ENCODE results near the gene POLR3GL.

DNA sequence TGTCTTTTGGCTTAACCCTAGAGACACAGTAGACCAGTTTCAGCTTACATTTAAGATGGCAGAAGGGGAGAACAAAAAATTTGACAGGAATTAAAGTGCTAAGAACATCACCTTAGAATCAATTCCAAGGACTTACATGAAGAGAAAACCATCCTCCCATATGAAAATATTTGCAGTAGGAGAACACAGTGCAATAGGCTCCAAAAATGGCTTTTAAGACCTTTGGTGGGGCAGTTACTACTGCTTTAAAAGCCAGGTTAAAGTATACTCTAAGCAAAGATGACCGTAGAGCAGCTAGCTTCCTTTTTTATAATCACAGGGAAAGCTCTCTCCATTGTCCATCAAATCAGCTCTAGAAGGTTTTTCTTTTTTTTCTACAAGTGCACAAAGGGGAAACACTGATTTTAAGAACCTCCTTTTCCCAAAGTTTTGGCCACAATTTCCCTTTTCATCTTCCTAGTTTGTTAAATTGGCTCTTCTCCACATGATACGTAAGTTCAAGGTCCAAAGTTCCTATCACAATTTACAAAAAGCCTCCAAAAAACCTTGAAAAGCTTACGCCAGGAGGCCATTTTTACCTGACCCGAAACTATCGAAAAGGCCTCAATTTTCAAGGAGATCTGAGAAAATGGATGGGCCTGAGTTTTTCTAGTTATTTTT is 28.6 kb downstream of the POLR3GL start:
- no peak for TF ChIP-seq ISL1 (CRISPR knock-in tag; IDR thresholded peaks at IDR 0.05)
- TF ChIP-seq OSR1 (CRISPR knock-in tag; IDR thresholded peaks at IDR 0.05), result no peak
- no peak for TF ChIP-seq ZNF70 (CRISPR knock-in tag; IDR thresholded peaks at IDR 0.05)
- no peak for TF ChIP-seq PATZ1 (CRISPR knock-in tag; IDR thresholded peaks at IDR 0.05; ENCODE audit: borderline replicate concordance)
- no peak for TF ChIP-seq GLIS3 (CRISPR knock-in tag; IDR thresholded peaks at IDR 0.05)
- no peak for TF ChIP-seq ARNTL (CRISPR knock-in tag; IDR thresholded peaks at IDR 0.05; ENCODE audit: borderline replicate concordance, low read depth)
- no peak for TF ChIP-seq ZFP30 (CRISPR knock-in tag; IDR thresholded peaks at IDR 0.05)
- no peak for TF ChIP-seq SNAI2 (CRISPR knock-in tag; IDR thresholded peaks at IDR 0.05)
- TF ChIP-seq RARB (CRISPR knock-in tag; IDR thresholded peaks at IDR 0.05), result no peak
- TF ChIP-seq ZNF8 (CRISPR knock-in tag; IDR thresholded peaks at IDR 0.05), result no peak
- TF ChIP-seq, protein P1, sequence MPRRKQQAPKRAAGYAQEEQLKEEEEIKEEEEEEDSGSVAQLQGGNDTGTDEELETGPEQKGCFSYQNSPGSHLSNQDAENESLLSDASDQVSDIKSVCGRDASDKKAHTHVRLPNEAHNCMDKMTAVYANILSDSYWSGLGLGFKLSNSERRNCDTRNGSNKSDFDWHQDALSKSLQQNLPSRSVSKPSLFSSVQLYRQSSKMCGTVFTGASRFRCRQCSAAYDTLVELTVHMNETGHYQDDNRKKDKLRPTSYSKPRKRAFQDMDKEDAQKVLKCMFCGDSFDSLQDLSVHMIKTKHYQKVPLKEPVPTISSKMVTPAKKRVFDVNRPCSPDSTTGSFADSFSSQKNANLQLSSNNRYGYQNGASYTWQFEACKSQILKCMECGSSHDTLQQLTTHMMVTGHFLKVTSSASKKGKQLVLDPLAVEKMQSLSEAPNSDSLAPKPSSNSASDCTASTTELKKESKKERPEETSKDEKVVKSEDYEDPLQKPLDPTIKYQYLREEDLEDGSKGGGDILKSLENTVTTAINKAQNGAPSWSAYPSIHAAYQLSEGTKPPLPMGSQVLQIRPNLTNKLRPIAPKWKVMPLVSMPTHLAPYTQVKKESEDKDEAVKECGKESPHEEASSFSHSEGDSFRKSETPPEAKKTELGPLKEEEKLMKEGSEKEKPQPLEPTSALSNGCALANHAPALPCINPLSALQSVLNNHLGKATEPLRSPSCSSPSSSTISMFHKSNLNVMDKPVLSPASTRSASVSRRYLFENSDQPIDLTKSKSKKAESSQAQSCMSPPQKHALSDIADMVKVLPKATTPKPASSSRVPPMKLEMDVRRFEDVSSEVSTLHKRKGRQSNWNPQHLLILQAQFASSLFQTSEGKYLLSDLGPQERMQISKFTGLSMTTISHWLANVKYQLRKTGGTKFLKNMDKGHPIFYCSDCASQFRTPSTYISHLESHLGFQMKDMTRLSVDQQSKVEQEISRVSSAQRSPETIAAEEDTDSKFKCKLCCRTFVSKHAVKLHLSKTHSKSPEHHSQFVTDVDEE (CRISPR knock-in tag; IDR thresholded peaks at IDR 0.05), result no peak
- no peak for TF ChIP-seq TOX (CRISPR knock-in tag; IDR thresholded peaks at IDR 0.05; ENCODE audit: borderline replicate concordance)
- no peak for TF ChIP-seq ZC3H10 (CRISPR knock-in tag; IDR thresholded peaks at IDR 0.05)

All from SK-N-SH treated with all-trans-retinoic acid at 6 μM for 48 hours (cell line).